Measurements from ENCODE around the gene OR52D1.

GRCh38 chr11:5473921-5474320, 14.6 kb upstream of the OR52D1 start:
- no peak for TF ChIP-seq POLR2A (IDR thresholded peaks at IDR 0.05)
- TF ChIP-seq, protein P1, sequence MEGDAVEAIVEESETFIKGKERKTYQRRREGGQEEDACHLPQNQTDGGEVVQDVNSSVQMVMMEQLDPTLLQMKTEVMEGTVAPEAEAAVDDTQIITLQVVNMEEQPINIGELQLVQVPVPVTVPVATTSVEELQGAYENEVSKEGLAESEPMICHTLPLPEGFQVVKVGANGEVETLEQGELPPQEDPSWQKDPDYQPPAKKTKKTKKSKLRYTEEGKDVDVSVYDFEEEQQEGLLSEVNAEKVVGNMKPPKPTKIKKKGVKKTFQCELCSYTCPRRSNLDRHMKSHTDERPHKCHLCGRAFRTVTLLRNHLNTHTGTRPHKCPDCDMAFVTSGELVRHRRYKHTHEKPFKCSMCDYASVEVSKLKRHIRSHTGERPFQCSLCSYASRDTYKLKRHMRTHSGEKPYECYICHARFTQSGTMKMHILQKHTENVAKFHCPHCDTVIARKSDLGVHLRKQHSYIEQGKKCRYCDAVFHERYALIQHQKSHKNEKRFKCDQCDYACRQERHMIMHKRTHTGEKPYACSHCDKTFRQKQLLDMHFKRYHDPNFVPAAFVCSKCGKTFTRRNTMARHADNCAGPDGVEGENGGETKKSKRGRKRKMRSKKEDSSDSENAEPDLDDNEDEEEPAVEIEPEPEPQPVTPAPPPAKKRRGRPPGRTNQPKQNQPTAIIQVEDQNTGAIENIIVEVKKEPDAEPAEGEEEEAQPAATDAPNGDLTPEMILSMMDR (IDR thresholded peaks at IDR 0.05 in 4 of 5, conservative IDR thresholded peaks at IDR 0.05 in 1 of 5), result no peak
